ENCODE data around the gene DYNLT4. TPM values are rescaled to one million over a fixed set of nuclear protein-coding genes. Genes with fewer than 3 reads are reported as not detected.

Gene DYNLT4
- total and polyA plus RNA-seq, 2 of the 13 experiments (the other 11 are each of a cell fraction or from before 2014, with no cell fraction given): 0.77 TPM; not detected in 1

- TF ChIP-seq ATF5 (CRISPR knock-in tag; IDR thresholded peaks at IDR 0.05; ENCODE audit: low read depth): no peak
- TF ChIP-seq KMT2B (CRISPR knock-in tag; IDR thresholded peaks at IDR 0.05): no peak
- no peak for TF ChIP-seq ZNF777 (CRISPR knock-in tag; IDR thresholded peaks at IDR 0.05)
Measured at GRCh38 chr1:44853201-44853600, 46.0 kb upstream of the DYNLT4 start (continued).

GRCh38 chr1:44851308-44851707, 44.2 kb upstream of the DYNLT4 start:
- no peak overlapping the region for H3K4me2 ChIP-seq (ENCODE audit: low read depth, low read length)
- no peak overlapping the region for H2AFZ ChIP-seq (ENCODE audit: low read length)
- 92% methylated on average over 1 of the region's 1 CpG for WGBS (ENCODE audit: low lambda C conversion rate)
- ATAC-seq: no peak
- intact Hi-C loops (cut with micrococcal nuclease; ENCODE audit: unreplicated experiment) (no loop called here), in situ Hi-C loops (cut with HindIII; ENCODE audit: extremely low pct_ligation_motif_present, low pct_unique_long_range_greater_than_20kb) (no loop called here)
- no peak overlapping the region for H3K9ac ChIP-seq (ENCODE audit: insufficient read depth, low read depth, low read length)
- H3K36me3 ChIP-seq (replicated peaks in 1 of 2; ENCODE audit: control insufficient read depth in 1 of 2, insufficient read depth in 2 of 2, low read length in 2 of 2): no peaks in the 10 kb centered on the region; a peak in 1 of 5 replicates
- H3K4me1 ChIP-seq (ENCODE audit: insufficient read depth, low read length): peaks cover 33% of the 10 kb centered on the region
- BruUV-seq (replicated peaks): no TSS peak
- no peaks in the 10 kb centered on the region for H3K27me3 ChIP-seq (ENCODE audit: control insufficient read depth in 1 of 2, insufficient read depth in 2 of 2, low read length in 2 of 2)
- no peaks in the 10 kb centered on the region for H4K20me1 ChIP-seq (ENCODE audit: insufficient read depth, low read length)
- no peak for DNase-seq (ENCODE audit: low spot score)
- no peak for FAIRE-seq
- H3K9me3 ChIP-seq (ENCODE audit: low read length): no peaks in the 10 kb centered on the region
- no peaks in the 10 kb centered on the region for H3K79me2 ChIP-seq (ENCODE audit: insufficient read depth, low read length)
- H3K27ac ChIP-seq (ENCODE audit: extremely low read length, insufficient read depth, low read length): no peak overlapping the region
- POLR2A ChIA-PET: no interaction called here
- no peak overlapping the region for H3K4me3 ChIP-seq (replicated peaks in 1 of 3; ENCODE audit: insufficient read depth in 1 of 3, low read depth in 2 of 3, low read length in 3 of 3)
- CTCF ChIA-PET (ENCODE audit: low intra/inter-chr PET ratio, low total read pairs): no interaction called here
- TF ChIP-seq CC2D1A (CRISPR knock-in tag; IDR thresholded peaks at IDR 0.05) (no peak), ZNF451 (CRISPR knock-in tag; IDR thresholded peaks at IDR 0.05) (no peak), E2F1 (CRISPR knock-in tag; IDR thresholded peaks at IDR 0.05) (no peak), NFATC3 (CRISPR knock-in tag; IDR thresholded peaks at IDR 0.05) (no peak), DNMT3B (CRISPR knock-in tag; conservative IDR thresholded peaks at IDR 0.05) (no peak), ZNF251 (CRISPR knock-in tag; IDR thresholded peaks at IDR 0.05) (no peak), ZBTB21 (CRISPR knock-in tag; IDR thresholded peaks at IDR 0.05) (no peak), NR2C2 (CRISPR knock-in tag; IDR thresholded peaks at IDR 0.05; ENCODE audit: borderline replicate concordance) (no peak), ARNTL (CRISPR knock-in tag; IDR thresholded peaks at IDR 0.05) (no peak), KLF12 (CRISPR knock-in tag; IDR thresholded peaks at IDR 0.05; ENCODE audit: borderline replicate concordance) (no peak), MXD4 (CRISPR knock-in tag; IDR thresholded peaks at IDR 0.05) (no peak), ZFP41 (CRISPR knock-in tag; IDR thresholded peaks at IDR 0.05; ENCODE audit: borderline replicate concordance) (no peak), ZFP90 (CRISPR knock-in tag; IDR thresholded peaks at IDR 0.05; ENCODE audit: borderline replicate concordance) (no peak), ESRRA (CRISPR knock-in tag; IDR thresholded peaks at IDR 0.05; ENCODE audit: low read depth) (no peak), ZBTB37 (CRISPR knock-in tag; IDR thresholded peaks at IDR 0.05) (no peak), ZNF160 (CRISPR knock-in tag; IDR thresholded peaks at IDR 0.05) (no peak), ZNF776 (CRISPR knock-in tag; IDR thresholded peaks at IDR 0.05) (no peak), NR2F2 (IDR thresholded peaks at IDR 0.05; ENCODE audit: borderline replicate concordance, low read depth) (no peak), CSRNP2 (CRISPR knock-in tag; conservative IDR thresholded peaks at IDR 0.05; ENCODE audit: low read depth) (no peak)
